ENCODE data around the gene KAZN.

DNA sequence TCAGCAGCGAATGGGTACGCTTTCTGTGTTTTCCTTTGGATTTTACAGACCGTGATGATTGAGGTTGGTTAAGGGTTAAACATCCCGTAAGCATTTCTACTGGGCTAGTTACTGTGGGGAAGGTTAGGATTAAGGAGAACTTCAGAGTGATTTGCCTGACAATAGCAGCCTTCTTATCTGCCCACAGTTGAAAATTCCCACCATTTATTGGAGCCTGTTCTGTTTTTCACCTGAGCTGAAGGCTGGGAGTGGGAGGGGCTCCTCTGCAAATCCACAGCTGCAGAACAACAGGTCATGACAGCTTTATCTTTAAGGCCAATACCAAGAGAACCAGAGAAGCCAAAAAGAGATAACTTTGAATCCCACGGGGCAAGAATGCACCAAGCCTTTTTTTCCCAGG, 168.6 kb downstream of the KAZN start:
- TF ChIP-seq POLR2A (IDR thresholded peaks at IDR 0.05): no peak
- TF ChIP-seq, protein P1, sequence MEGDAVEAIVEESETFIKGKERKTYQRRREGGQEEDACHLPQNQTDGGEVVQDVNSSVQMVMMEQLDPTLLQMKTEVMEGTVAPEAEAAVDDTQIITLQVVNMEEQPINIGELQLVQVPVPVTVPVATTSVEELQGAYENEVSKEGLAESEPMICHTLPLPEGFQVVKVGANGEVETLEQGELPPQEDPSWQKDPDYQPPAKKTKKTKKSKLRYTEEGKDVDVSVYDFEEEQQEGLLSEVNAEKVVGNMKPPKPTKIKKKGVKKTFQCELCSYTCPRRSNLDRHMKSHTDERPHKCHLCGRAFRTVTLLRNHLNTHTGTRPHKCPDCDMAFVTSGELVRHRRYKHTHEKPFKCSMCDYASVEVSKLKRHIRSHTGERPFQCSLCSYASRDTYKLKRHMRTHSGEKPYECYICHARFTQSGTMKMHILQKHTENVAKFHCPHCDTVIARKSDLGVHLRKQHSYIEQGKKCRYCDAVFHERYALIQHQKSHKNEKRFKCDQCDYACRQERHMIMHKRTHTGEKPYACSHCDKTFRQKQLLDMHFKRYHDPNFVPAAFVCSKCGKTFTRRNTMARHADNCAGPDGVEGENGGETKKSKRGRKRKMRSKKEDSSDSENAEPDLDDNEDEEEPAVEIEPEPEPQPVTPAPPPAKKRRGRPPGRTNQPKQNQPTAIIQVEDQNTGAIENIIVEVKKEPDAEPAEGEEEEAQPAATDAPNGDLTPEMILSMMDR (IDR thresholded peaks at IDR 0.05): no peak
